ENCODE data around the gene NAALADL2. TPM values are rescaled to one million over a fixed set of nuclear protein-coding genes. Genes with fewer than 3 reads are reported as not detected.
"Not testable (repeated sequence)": the region's sequence is repeated elsewhere in the genome, so short reads cannot be mapped to it uniquely, and the experiment has no call there.

Gene NAALADL2
- total and polyA plus RNA-seq, 9 of the 15 experiments (the other 6 are each of a cell fraction or from before 2014, with no cell fraction given), result 0.29 to 1.1 (median 0.79) TPM; not detected in 1

DNA sequence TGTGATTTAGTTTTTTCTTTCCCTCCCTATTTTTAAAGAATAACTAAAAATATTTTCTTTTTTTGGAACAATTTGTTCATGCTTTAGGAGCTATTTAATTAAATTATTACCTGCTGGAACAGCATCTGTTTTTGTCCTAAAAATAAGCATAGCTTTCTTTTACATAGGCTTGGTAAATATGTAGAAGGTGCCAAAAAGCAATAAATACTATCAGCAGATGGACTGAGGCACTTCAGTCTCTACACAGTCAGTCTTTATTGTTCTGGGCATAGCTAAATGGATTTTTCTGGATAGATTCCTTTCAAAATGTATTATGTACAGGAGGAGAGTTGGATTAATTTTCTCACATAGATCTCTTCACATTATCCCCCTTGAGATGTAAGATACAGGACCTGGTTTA lies 223.5 kb downstream of the NAALADL2 start:
- ATAC-seq (no peak), FAIRE-seq (no peak), DNase-seq (ENCODE audit: extremely low read depth in 1 of 4, low spot score in 3 of 4) (no peak)
- Histone ChIP-seq H3K4me2 (ENCODE audit: insufficient read depth, low read length) (no peak overlapping the region), H2AFZ (ENCODE audit: low read depth, low read length) (no peak overlapping the region), H3K79me2 (ENCODE audit: control insufficient read depth, insufficient read depth, low read length) (no peaks in the 10 kb centered on the region), H3K27ac (ENCODE audit: extremely low read depth, low read depth, low read length) (no peak overlapping the region), H3K9ac (ENCODE audit: insufficient read depth in 1 of 2, low read depth in 2 of 2, low read length in 2 of 2) (no peak overlapping the region), H3K4me3 (no peak overlapping the region), H3K4me1 (replicated peaks in 1 of 2; ENCODE audit: control insufficient read depth in 2 of 2, insufficient read depth in 2 of 2, low read length in 2 of 2) (no peaks in the 10 kb centered on the region), H3K9me1 (ENCODE audit: control insufficient read depth, insufficient read depth, low read length) (no peaks in the 10 kb centered on the region), H3K36me3 (ENCODE audit: control insufficient read depth, insufficient read depth, low read length) (no peaks in the 10 kb centered on the region), H4K20me1 (replicated peaks; ENCODE audit: control insufficient read depth, insufficient read depth, low read length) (no peaks in the 10 kb centered on the region), H3K9me3 (replicated peaks; ENCODE audit: control insufficient read depth, insufficient read depth, low read depth, low read length) (0 out of 2 replicates have a peak, but pooled peaks cover 2% of the 10 kb centered on the region), H3K27me3 (ENCODE audit: control insufficient read depth in 2 of 2, insufficient read depth in 2 of 2, low read length in 2 of 2) (no peaks in the 10 kb centered on the region)
- CTCF ChIA-PET (ENCODE audit: low intra/inter-chr PET ratio), result no interaction called here
- intact Hi-C loops (cut with micrococcal nuclease) (no loop called here), in situ Hi-C loops (cut with MboI) (no loop called here)
- POLR2A ChIA-PET, result no interaction called here
- BruUV-seq (replicated peaks), result no TSS peak
- no peak for TF ChIP-seq ARNT (IDR thresholded peaks at IDR 0.05)
- TF ChIP-seq ETV1 (tag; conservative IDR thresholded peaks at IDR 0.05; ENCODE audit: low read depth), result no peak
- no peak for TF ChIP-seq POLR3G (IDR thresholded peaks at IDR 0.05; ENCODE audit: extremely low read depth, insufficient read length, insufficient replicate concordance)
- no peak for TF ChIP-seq CHD4 (IDR thresholded peaks at IDR 0.05; ENCODE audit: insufficient read depth, insufficient replicate concordance, low read depth, low read length, poor library complexity, severe bottlenecking)
- TF ChIP-seq PURB (CRISPR knock-in tag; IDR thresholded peaks at IDR 0.05; ENCODE audit: low read depth), result no peak
- TF ChIP-seq CBX1 (IDR thresholded peaks at IDR 0.05; ENCODE audit: low read depth), result no peak
- TF ChIP-seq DMBX1 (CRISPR knock-in tag; IDR thresholded peaks at IDR 0.05; ENCODE audit: borderline replicate concordance), result no peak
- no peak for TF ChIP-seq NFE2 (IDR thresholded peaks at IDR 0.05; ENCODE audit: low read depth)
- TF ChIP-seq ZNF384 (IDR thresholded peaks at IDR 0.05; ENCODE audit: low read depth, low read length), result no peak

DNA sequence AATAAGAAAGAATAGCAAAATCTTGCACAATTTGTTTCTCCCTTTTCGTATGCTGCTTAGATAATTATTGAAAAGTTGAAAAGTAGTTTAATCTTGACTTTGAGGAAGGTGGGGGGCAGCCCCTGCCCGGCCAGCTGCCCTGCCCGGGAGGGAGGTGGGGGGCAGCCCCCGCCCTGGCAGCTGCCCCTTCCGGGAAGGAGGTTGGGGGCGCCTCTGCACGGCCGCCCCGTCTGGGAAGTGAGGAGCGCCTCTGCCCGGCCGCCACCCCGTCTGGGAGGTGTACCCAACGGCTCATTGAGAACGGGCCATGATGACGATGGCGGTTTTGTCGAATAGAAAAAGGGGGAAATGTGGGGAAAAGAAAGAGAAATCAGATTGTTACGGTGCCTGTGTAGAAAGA lies 228.0 kb downstream of the NAALADL2 start:
- BruUV-seq (replicated peaks); H4K20me1 ChIP-seq (replicated peaks; ENCODE audit: control insufficient read depth, insufficient read depth, low read length); H3K4me1 ChIP-seq (replicated peaks in 1 of 2; ENCODE audit: control insufficient read depth in 2 of 2, insufficient read depth in 2 of 2, low read length in 2 of 2); intact Hi-C loops (cut with micrococcal nuclease); H3K4me2 ChIP-seq (ENCODE audit: insufficient read depth, low read length); FAIRE-seq; H3K36me3 ChIP-seq (ENCODE audit: control insufficient read depth, insufficient read depth, low read length); H3K4me3 ChIP-seq; H3K27ac ChIP-seq (ENCODE audit: extremely low read depth, low read depth, low read length); DNase-seq (ENCODE audit: extremely low read depth in 1 of 4, low spot score in 3 of 4); H3K9ac ChIP-seq (ENCODE audit: insufficient read depth in 1 of 2, low read depth in 2 of 2, low read length in 2 of 2); POLR2A ChIA-PET; H3K9me3 ChIP-seq (replicated peaks; ENCODE audit: control insufficient read depth, insufficient read depth, low read depth, low read length); ATAC-seq; CTCF ChIA-PET (ENCODE audit: low intra/inter-chr PET ratio); H3K27me3 ChIP-seq (ENCODE audit: control insufficient read depth in 2 of 2, insufficient read depth in 2 of 2, low read length in 2 of 2); H3K9me1 ChIP-seq (ENCODE audit: control insufficient read depth, insufficient read depth, low read length); H3K79me2 ChIP-seq (ENCODE audit: control insufficient read depth, insufficient read depth, low read length); H2AFZ ChIP-seq (ENCODE audit: low read depth, low read length); in situ Hi-C loops (cut with MboI): not testable (repeated sequence)
- WGBS (ENCODE audit: insufficient coverage, low coverage, missing lambda C conversion rate), result 0% methylated on average over 4 of the region's 19 CpGs
